Endothelial cell of umbilical vein (primary cell): ENCODE results near the gene RORC.

Experiments
- CTCF ChIP-seq, 2 donors: IDR thresholded peaks; 1 replicate in 1 of 2; 2 replicates in 1 of 2; pipeline ENCODE4 v1.5.1; 2011; ENCODE audit warnings: low read length in 2 of 2, mild to moderate bottlenecking in 2 of 2, moderate library complexity in 2 of 2, control low read depth in 1 of 2, inconsistent platforms in 1 of 2, low read depth in 1 of 2; ENCODE audit not compliant: insufficient read depth in 1 of 2; ENCODE audit errors: extremely low read depth in 1 of 2
- EZH2 ChIP-seq: IDR thresholded peaks from 2 replicates; pipeline ENCODE4 v1.6.1; 2012; ENCODE audit warnings: borderline replicate concordance, low read depth, mild to moderate bottlenecking, moderate library complexity, low read length, inconsistent platforms; ENCODE audit not compliant: severe bottlenecking
- FOS ChIP-seq: IDR thresholded peaks from 2 replicates; pipeline ENCODE4 v1.6.1; 2011; ENCODE audit warnings: mild to moderate bottlenecking, low read length, moderate library complexity, borderline replicate concordance; ENCODE audit not compliant: insufficient read depth
- POLR2A ChIP-seq: IDR thresholded peaks from 2 replicates; pipeline ENCODE4 v1.6.1; 2012; ENCODE audit warnings: low read depth, mild to moderate bottlenecking, control low read depth, low read length
- POLR2AphosphoS5 ChIP-seq: IDR thresholded peaks from 2 replicates; pipeline ENCODE4 v1.6.1; 2012; ENCODE audit warnings: low read depth, mild to moderate bottlenecking, control low read depth, low read length, moderate library complexity; ENCODE audit not compliant: insufficient read depth

- no peak for TF ChIP-seq CTCF (IDR thresholded peaks at IDR 0.05; ENCODE audit: extremely low read depth in 1 of 2, insufficient read depth in 1 of 2, low read depth in 1 of 2, low read length in 2 of 2)
- TF ChIP-seq EZH2 = no peak
- no peak for TF ChIP-seq POLR2A
- no peak for TF ChIP-seq POLR2AphosphoS5
- no peak for TF ChIP-seq FOS
Observed at GRCh38 chr1:151830055-151830454, 1.5 kb downstream of the RORC start.
